Endodermal cell (in vitro differentiated cells): ENCODE results near the gene TMPRSS4. TPM values are rescaled to one million over a fixed set of nuclear protein-coding genes. Genes with fewer than 3 reads are reported as not detected.

ENCODE experiments used
- DNase-seq: peaks from one replicate; pipeline ENCODE4 v3.0.0-alpha.2; 2017
- H3K27ac ChIP-seq: 2 replicates; pipeline ENCODE4 v1.5.1; 2013; ENCODE audit warnings: mild to moderate bottlenecking, low read depth, low read length, moderate library complexity
- H3K27me3 ChIP-seq: 2 replicates; pipeline ENCODE4 v1.6.1; 2013; ENCODE audit warnings: mild to moderate bottlenecking, low read length, moderate library complexity; ENCODE audit not compliant: insufficient read depth, control insufficient read depth, poor library complexity, severe bottlenecking
- H3K36me3 ChIP-seq: 2 replicates; pipeline ENCODE4 v1.7.0; 2013; ENCODE audit warnings: mild to moderate bottlenecking, low read length, moderate library complexity; ENCODE audit not compliant: control insufficient read depth, insufficient read depth
- H3K4me1 ChIP-seq: one replicate; pipeline ENCODE4 v1.7.0; 2013; ENCODE audit warnings: low read length; ENCODE audit not compliant: control insufficient read depth, insufficient read depth
- H3K4me3 ChIP-seq: 2 replicates; pipeline ENCODE4 v1.5.1; 2013; ENCODE audit warnings: mild to moderate bottlenecking, low read length, moderate library complexity
- H3K9ac ChIP-seq: 2 replicates; pipeline ENCODE4 v1.6.1; 2013; ENCODE audit warnings: mild to moderate bottlenecking, low read length, moderate library complexity; ENCODE audit not compliant: poor library complexity, severe bottlenecking; ENCODE audit errors: extremely low read depth
- H3K9me3 ChIP-seq: 2 replicates; pipeline ENCODE4 v1.6.1; 2013; ENCODE audit warnings: mild to moderate bottlenecking, low read length, moderate library complexity; ENCODE audit not compliant: control insufficient read depth
- H3K27ac Mint-ChIP-seq: 2 replicates; pipeline ENCODE4 v1.8.0; 2020; ENCODE audit warnings: mixed read lengths
- H3K27me3 Mint-ChIP-seq: 2 replicates; pipeline ENCODE4 v1.8.0; 2021; ENCODE audit warnings: mild to moderate bottlenecking, mixed read lengths; ENCODE audit not compliant: insufficient read depth
- H3K36me3 Mint-ChIP-seq: 2 replicates; pipeline ENCODE4 v1.8.0; 2020; ENCODE audit warnings: low read depth, mixed read lengths
- H3K4me1 Mint-ChIP-seq: 2 replicates; pipeline ENCODE4 v1.8.0; 2020; ENCODE audit warnings: mixed read lengths
- H3K4me3 Mint-ChIP-seq: 2 replicates; pipeline ENCODE4 v1.8.0; 2020; ENCODE audit warnings: mild to moderate bottlenecking, moderate library complexity, mixed read lengths
- H3K9me3 Mint-ChIP-seq: 2 replicates; pipeline ENCODE4 v1.8.0; 2020; ENCODE audit warnings: mild to moderate bottlenecking, mixed read lengths
- WGBS, 2 experiments: methylation state at CpG; one replicate each; pipeline versions ENCODE4 v1.1.5 to v1.1.7; 2013; ENCODE audit warnings: missing lambda C conversion rate in 2 of 2, mixed read lengths in 1 of 2; ENCODE audit not compliant: insufficient coverage in 1 of 2, insufficient read length in 1 of 2; 5-methylcytosine and 5-hydroxymethylcytosine counted together
- total RNA-seq, 2 donors: library from RNA; stranded (reverse); fragmentation: NEBNext Ultra II Directional in 1 of 2; extraction: Animal tissue kit (Norgen Biotek cat#: 25700) in 1 of 2; gene quantifications; 2 replicates in 1 of 2; 3 replicates in 1 of 2; pipeline ENCODE4 v1.2.1, GENCODE V29; 2021
- TF ChIP-seq, protein P1 (sequence below): fragments of 200-600 bp; sonication (generic); conservative IDR thresholded peaks from 2 replicates; pipeline ENCODE4 v1.5.0; 2021; ENCODE audit warnings: antibody characterized with exemption, mild to moderate bottlenecking

Gene TMPRSS4
- total RNA-seq, 2 donors from 2014 or later = not detected

DNA sequence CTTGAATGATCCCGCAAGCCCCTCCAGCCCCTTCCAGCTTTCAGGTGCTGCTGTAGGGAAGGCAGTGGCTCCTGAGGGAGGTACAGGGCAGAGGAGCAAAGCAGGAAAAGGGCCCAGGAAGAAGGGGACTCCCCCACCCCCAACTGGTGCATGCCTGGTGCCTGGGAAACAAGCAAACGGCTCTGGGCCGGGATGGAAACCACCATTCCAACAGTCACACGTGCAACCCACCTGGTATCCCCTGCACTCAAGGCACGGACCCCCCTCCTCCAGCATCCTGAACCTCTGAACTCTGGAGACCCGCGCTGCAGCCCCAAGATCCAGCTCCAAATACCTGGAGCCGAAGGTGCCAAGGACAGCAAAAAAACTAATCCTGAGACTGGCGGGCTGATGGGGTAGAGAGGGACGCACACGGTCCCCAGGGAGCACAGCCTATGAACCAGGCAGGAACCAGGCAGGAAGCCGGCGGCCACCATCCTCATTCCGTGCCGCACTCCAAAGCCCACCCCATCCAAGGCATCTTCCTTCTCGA lies 75.2 kb downstream of the TMPRSS4 start:
- Histone ChIP-seq H3K9me3 (no peaks in the 10 kb centered on the region), H3K27ac (no peak overlapping the region), H3K4me3 (peak overlapping the region; percentile 78), H3K27me3 (peaks cover 100% of the 10 kb centered on the region), H3K9ac (no peak overlapping the region), H3K36me3 (no peaks in the 10 kb centered on the region), H3K4me1 (peaks cover 3% of the 10 kb centered on the region)
- no peaks in the 10 kb centered on the region for H3K9me3 Mint-ChIP-seq
- WGBS, 2 experiments = 7 to 12% methylated on average over 3 to 16 of the region's 16 CpGs
- H3K27me3 Mint-ChIP-seq = peaks cover 97% of the 10 kb centered on the region
- H3K36me3 Mint-ChIP-seq = no peaks in the 10 kb centered on the region
- H3K4me3 Mint-ChIP-seq = peak overlapping the region; percentile 58
- DNase-seq = peak; percentile 73
- TF ChIP-seq, protein P1, sequence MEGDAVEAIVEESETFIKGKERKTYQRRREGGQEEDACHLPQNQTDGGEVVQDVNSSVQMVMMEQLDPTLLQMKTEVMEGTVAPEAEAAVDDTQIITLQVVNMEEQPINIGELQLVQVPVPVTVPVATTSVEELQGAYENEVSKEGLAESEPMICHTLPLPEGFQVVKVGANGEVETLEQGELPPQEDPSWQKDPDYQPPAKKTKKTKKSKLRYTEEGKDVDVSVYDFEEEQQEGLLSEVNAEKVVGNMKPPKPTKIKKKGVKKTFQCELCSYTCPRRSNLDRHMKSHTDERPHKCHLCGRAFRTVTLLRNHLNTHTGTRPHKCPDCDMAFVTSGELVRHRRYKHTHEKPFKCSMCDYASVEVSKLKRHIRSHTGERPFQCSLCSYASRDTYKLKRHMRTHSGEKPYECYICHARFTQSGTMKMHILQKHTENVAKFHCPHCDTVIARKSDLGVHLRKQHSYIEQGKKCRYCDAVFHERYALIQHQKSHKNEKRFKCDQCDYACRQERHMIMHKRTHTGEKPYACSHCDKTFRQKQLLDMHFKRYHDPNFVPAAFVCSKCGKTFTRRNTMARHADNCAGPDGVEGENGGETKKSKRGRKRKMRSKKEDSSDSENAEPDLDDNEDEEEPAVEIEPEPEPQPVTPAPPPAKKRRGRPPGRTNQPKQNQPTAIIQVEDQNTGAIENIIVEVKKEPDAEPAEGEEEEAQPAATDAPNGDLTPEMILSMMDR = no peak
- no peak overlapping the region for H3K27ac Mint-ChIP-seq
- peaks cover 22% of the 10 kb centered on the region for H3K4me1 Mint-ChIP-seq

DNA sequence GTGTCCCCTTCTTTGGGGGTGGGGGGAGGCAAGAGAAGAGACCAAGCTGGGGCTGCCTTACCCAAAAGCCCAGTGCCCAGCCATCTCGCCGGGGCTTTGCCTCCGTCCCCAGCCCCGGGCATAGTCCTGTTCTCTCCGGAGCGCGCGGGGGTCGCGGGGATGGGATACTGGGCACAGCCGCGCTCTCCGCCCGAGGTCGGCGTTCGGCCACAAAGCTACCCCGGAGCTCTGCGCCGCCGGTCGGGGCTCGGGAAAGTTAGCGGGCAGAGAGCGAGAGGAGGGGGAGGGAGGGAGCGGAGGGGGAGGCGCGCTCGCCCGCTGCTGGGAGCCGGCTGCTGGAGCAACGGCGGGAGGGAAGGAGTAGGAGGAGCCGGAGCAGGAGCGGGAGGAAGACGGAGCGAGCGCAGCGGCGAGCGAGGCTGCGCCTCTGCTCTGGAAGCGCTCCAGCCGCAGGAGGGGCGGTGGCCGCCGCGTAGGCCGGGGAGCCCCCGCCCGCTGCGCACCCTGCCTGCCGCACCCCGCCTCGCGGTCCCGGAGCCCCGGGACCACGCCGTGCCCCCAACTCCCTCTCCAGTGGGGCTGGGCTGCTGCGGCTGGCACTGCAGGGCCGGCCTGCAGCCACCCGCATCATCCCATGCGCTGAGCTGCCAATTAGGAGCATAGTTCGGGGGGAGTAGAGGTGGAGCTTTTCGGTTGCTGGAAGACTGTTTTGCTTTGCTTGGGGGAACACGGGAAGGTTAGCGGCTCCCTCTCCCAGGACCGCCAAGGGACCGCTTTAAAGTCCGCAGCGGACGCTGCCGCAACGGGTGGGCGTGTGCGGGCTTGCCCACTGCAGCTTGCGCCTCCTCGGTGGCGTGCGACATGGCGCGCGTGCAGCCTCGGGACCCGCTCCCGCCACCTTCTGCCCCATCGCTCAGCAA lies 75.9 kb downstream of the TMPRSS4 start, which contains the start of gene SCN4B:
TSS of gene SCN4B (minus strand) at position 272 of the 920 bp plus-strand sequence. CDS start at position 122, 150 bp downstream.
- H3K4me3 ChIP-seq = peak within 1 kb of the TSS; percentile 78
- peak within 1 kb of the TSS; percentile 58 for H3K4me3 Mint-ChIP-seq
- TF ChIP-seq, protein P1 = no peak
- DNase-seq = peak; percentile 91
- no peak within 1 kb of the TSS for H3K27ac ChIP-seq
- H3K27ac Mint-ChIP-seq = no peak within 1 kb of the TSS
- no peaks in the 10 kb centered on the region for H3K9me3 Mint-ChIP-seq
- peaks cover 99% of the 10 kb centered on the region for H3K27me3 Mint-ChIP-seq
- H3K9me3 ChIP-seq = no peaks in the 10 kb centered on the region
- no peaks in the 10 kb centered on the region for H3K36me3 ChIP-seq
- peaks cover 3% of the 10 kb centered on the region for H3K4me1 ChIP-seq
- no peak within 1 kb of the TSS for H3K9ac ChIP-seq
- peaks cover 100% of the 10 kb centered on the region for H3K27me3 ChIP-seq
- no peaks in the 10 kb centered on the region for H3K36me3 Mint-ChIP-seq
- WGBS, 2 experiments = 0 to 1% methylated on average over 19 to 88 of the region's 88 CpGs
- peaks cover 21% of the 10 kb centered on the region for H3K4me1 Mint-ChIP-seq

DNA sequence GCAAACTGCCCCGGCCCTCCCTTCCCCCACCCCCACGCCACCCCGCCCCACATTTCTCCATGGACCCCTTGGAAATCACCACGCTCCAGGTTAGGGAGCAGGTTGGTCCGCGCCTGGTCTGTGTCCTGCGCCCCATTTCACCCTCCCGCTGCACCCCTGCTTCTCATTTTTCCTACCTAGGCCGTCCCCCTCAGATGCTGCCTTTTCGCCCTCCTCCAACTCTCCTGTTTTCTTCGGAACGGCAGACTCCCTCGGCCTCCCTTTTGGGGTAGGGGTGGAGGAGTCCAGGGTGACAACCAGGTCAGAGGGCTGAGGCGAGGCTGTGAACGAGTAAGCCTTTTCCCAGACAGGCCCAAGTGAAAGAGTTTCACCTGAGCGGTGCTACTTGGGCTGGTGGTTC lies 76.6 kb downstream of the TMPRSS4 start:
- no peak overlapping the region for H3K27ac Mint-ChIP-seq
- TF ChIP-seq, protein P1 = no peak
- H3K36me3 Mint-ChIP-seq = no peaks in the 10 kb centered on the region
- Histone ChIP-seq H3K27ac (no peak overlapping the region), H3K9me3 (no peaks in the 10 kb centered on the region), H3K9ac (no peak overlapping the region), H3K4me3 (no peak overlapping the region), H3K27me3 (peaks cover 100% of the 10 kb centered on the region), H3K4me1 (peaks cover 3% of the 10 kb centered on the region), H3K36me3 (no peaks in the 10 kb centered on the region)
- peak; percentile 67 for DNase-seq
- H3K4me3 Mint-ChIP-seq = peak overlapping the region; percentile 58
- H3K4me1 Mint-ChIP-seq = peaks cover 23% of the 10 kb centered on the region
- 9 to 14% methylated on average over 6 to 16 of the region's 16 CpGs for WGBS, 2 experiments
- no peaks in the 10 kb centered on the region for H3K9me3 Mint-ChIP-seq
- peaks cover 99% of the 10 kb centered on the region for H3K27me3 Mint-ChIP-seq
